Stomach (tissue), 9 donors: ENCODE data around the gene OLFML3. TPM values are rescaled to one million over a fixed set of nuclear protein-coding genes. Genes with fewer than 3 reads are reported as not detected.

Experiments
- DNase-seq, 2 donors: peaks; one replicate each; pipeline versions ENCODE4 v3.0.0 to v3.0.0-alpha.2; 2013 to 2019
- H3K27ac ChIP-seq, 5 donors: fragments of 200-600 bp in 4 of 5; sonication (generic) in 4 of 5; one replicate each; pipeline ENCODE4 v1.5.1; 2013 to 2019; ENCODE audit warnings: mild to moderate bottlenecking in 1 of 5, moderate library complexity in 1 of 5
- H3K27me3 ChIP-seq, 3 donors: fragments of 200-600 bp; sonication (generic); one replicate each; pipeline ENCODE4 v1.5.1; 2017 to 2019; ENCODE audit warnings: mixed run types in 1 of 3
- H3K36me3 ChIP-seq, 4 donors: fragments of 200-600 bp; sonication (generic); 1 replicate in 3 of 4; 2 replicates in 1 of 4; pipeline ENCODE4 v1.5.1; 2016 to 2019
- H3K4me1 ChIP-seq, 4 donors: fragments of 200-600 bp; sonication (generic); one replicate each; pipeline ENCODE4 v1.5.1; 2016 to 2019
- H3K4me3 ChIP-seq, 4 donors: fragments of 200-600 bp; sonication (generic) in 3 of 4; one replicate each; pipeline ENCODE4 v1.5.1; 2016 to 2019; ENCODE audit warnings: mild to moderate bottlenecking in 1 of 4
- H3K9me3 ChIP-seq, 4 donors: fragments of 200-600 bp; sonication (generic); one replicate each; pipeline ENCODE4 v1.5.1; 2016 to 2019
- CTCF ChIP-seq, 7 experiments: fragments of 450-650 bp in 4 of 7; fragments of 200-600 bp in 3 of 7; sonication (generic) in 3 of 7; IDR thresholded peaks; one replicate each; pipeline ENCODE4 v1.5.1; 2016 to 2019; ENCODE audit warnings: antibody characterized with exemption in 7 of 7, control low read depth in 2 of 7, mild to moderate bottlenecking in 1 of 7
- EP300 ChIP-seq: sonication (generic); formaldehyde crosslinking; IDR thresholded peaks from one replicate; pipeline ENCODE4 v1.6.1; 2017; ENCODE audit warnings: antibody characterized with exemption
- POLR2A ChIP-seq, 4 donors: fragments of 450-650 bp; IDR thresholded peaks; one replicate each; pipeline ENCODE4 v1.6.1; 2016; ENCODE audit warnings: antibody characterized with exemption in 4 of 4, control low read depth in 2 of 4, mild to moderate bottlenecking in 1 of 4, moderate library complexity in 1 of 4
- POLR2AphosphoS5 ChIP-seq, 3 donors: sonication (generic); formaldehyde crosslinking; IDR thresholded peaks; one replicate each; pipeline ENCODE4 v1.6.1; 2016; ENCODE audit warnings: antibody characterized with exemption in 3 of 3
- WGBS, 5 donors: extraction: QIAGEN DNeasy Blood & Tissue Kit in 3 of 5; methylation state at CpG; one replicate each; pipeline versions ENCODE4 v1.1.5 to v1.1.7; 2013 to 2018; 5-methylcytosine and 5-hydroxymethylcytosine counted together
- intact Hi-C: fragments of 100-400 bp; cut with DNase I; formaldehyde crosslinking; loops from one replicate; pipeline ENCODE4 v1.15.1; 2023; ENCODE audit warnings: low total_unique reads
- polyA plus RNA-seq, 3 donors: library from polyadenylated mRNA; stranded (reverse); fragments of 200-250 nt; gene quantifications; one replicate each; pipeline ENCODE4 v1.2.3, GENCODE V29; 2013
- total RNA-seq, 5 donors: library from RNA; depleted of rRNA; stranded (reverse); fragments of >200 nt; gene quantifications; one replicate each; pipeline versions ENCODE4 v1.1.0 to v1.2.3, GENCODE V29; 2014 to 2016
- donor health status: healthy with polysubstance abuse.
- donor health status: Bipolar disorder and iron deficiency.
- donor health status: healthy.

The OLFML3 gene
- total and polyA plus RNA-seq, 8 donors, result 2.9 to 84.3 (median 25.2) TPM

- Histone ChIP-seq H3K4me3 (no peak overlapping the region), H3K27me3 (no peaks in the 10 kb centered on the region), H3K36me3 (no peaks in the 10 kb centered on the region), H3K4me1 (no peaks in the 10 kb centered on the region), H3K9me3 (no peaks in the 10 kb centered on the region), H3K27ac (no peak overlapping the region)
- intact Hi-C loops, result no loop called here
- TF ChIP-seq POLR2A (IDR thresholded peaks at IDR 0.05) (no peak), EP300 (no peak), POLR2AphosphoS5 (IDR thresholded peaks at IDR 0.05) (no peak), CTCF (IDR thresholded peaks at IDR 0.05) (no peak)
- 58 to 67% (median 61%) methylated on average over 4 of the region's 4 CpGs for WGBS, 5 donors
- DNase-seq, result no peak
These were observed 42.4 kb downstream of the OLFML3 start for GRCh38 chr1:114021665-114022099.

DNA sequence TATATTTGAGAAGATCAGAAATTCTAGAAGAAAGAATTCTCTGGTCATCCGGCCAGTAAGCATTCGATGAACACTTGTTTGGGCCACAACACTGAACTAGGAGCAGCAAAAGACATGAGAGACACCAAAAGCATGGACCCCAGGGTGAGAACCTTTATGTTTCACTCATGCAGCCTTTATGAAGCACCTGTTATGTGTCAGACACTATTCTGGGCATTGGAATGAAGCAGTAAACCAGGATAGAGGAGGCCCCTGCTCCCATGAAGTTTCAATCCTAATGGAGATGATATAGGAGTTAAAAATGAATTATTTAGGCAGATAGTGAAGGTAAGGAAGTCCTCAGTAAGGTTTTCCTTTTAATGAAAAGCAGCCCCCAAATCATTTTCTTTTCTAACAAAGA lies 43.6 kb downstream of the OLFML3 start:
- no peak for DNase-seq
- no peak overlapping the region for H3K27ac ChIP-seq
- no peaks in the 10 kb centered on the region for H3K9me3 ChIP-seq
- 92 to 98% (median 97%) methylated on average over 2 of the region's 2 CpGs for WGBS, 5 donors
- H3K4me1 ChIP-seq, result no peaks in the 10 kb centered on the region
- intact Hi-C loops, result no loop called here
- TF ChIP-seq EP300 (no peak), POLR2A (IDR thresholded peaks at IDR 0.05) (no peak), CTCF (IDR thresholded peaks at IDR 0.05) (no peak), POLR2AphosphoS5 (IDR thresholded peaks at IDR 0.05) (no peak)
- H3K4me3 ChIP-seq, result no peak overlapping the region
- H3K36me3 ChIP-seq, result no peaks in the 10 kb centered on the region
- H3K27me3 ChIP-seq, result no peaks in the 10 kb centered on the region

DNA sequence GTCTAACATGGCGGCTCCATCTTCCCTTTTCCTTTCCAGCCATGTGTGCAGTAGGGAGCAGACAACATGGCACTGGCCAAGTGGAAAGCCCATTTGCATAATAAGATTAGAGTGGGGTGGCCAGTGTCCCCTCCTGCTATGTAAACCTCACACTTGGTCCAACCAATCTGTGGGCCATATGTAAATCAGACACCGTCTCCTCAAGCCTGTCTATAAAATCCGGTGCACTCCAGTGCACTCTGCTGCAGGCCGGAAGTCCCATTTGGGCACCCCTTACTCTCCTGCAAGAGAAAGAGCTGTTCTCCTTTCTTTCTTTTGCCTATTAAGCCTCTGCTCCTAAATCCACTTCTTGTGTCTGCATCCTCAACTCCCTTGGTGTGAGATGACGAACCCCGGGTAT lies 44.1 kb downstream of the OLFML3 start:
- intact Hi-C loops, result no loop called here
- TF ChIP-seq POLR2A (IDR thresholded peaks at IDR 0.05) (no peak), EP300 (no peak), CTCF (IDR thresholded peaks at IDR 0.05) (no peak), POLR2AphosphoS5 (IDR thresholded peaks at IDR 0.05) (no peak)
- WGBS, 5 donors, result 77 to 84% (median 79%) methylated on average over 5 to 6 of the region's 6 CpGs

GRCh38 chr1:114024049-114024448 lies 44.8 kb downstream of the OLFML3 start:
- intact Hi-C loops, result no loop called here
- Histone ChIP-seq H3K36me3 (no peaks in the 10 kb centered on the region), H3K4me1 (no peaks in the 10 kb centered on the region), H3K9me3 (no peaks in the 10 kb centered on the region), H3K27ac (no peak overlapping the region), H3K4me3 (no peak overlapping the region), H3K27me3 (no peaks in the 10 kb centered on the region)
- no peak for DNase-seq
- 64 to 91% (median 87%) methylated on average over 6 of the region's 6 CpGs for WGBS, 5 donors
- TF ChIP-seq EP300, result no peak
- no peak for TF ChIP-seq POLR2AphosphoS5 (IDR thresholded peaks at IDR 0.05)
- TF ChIP-seq POLR2A (IDR thresholded peaks at IDR 0.05), result no peak
- TF ChIP-seq CTCF (IDR thresholded peaks at IDR 0.05), result no peak

More for the DNA sequence above, 44.1 kb downstream of the OLFML3 start:
- Histone ChIP-seq H3K36me3 (no peaks in the 10 kb centered on the region), H3K27me3 (no peaks in the 10 kb centered on the region), H3K4me3 (no peak overlapping the region), H3K4me1 (no peaks in the 10 kb centered on the region), H3K9me3 (no peaks in the 10 kb centered on the region), H3K27ac (no peak overlapping the region)
- DNase-seq, result no peak
